K562 (cell line): ENCODE measurements around the gene CHRNB1. TPM values are rescaled to one million over a fixed set of nuclear protein-coding genes. Genes with fewer than 3 reads are reported as not detected.

Experiments
- BCL6 ChIP-seq: fragments of 250-450 bp; sonication (Bioruptor Pico); IDR thresholded peaks from 2 replicates; pipeline ENCODE4 v1.4.0; 2020
- HDAC8 ChIP-seq: fragments of 450-650 bp; IDR thresholded peaks from 2 replicates; pipeline ENCODE4 v1.6.1; 2016; ENCODE audit warnings: mild to moderate bottlenecking, missing genetic modification characterization, moderate library complexity, missing compliant biosample characterization
- HEY1 ChIP-seq: fragments of 250-450 bp; sonication (Bioruptor Pico); IDR thresholded peaks from 2 replicates; pipeline ENCODE4 v1.5.0; 2020; ENCODE audit warnings: mild to moderate bottlenecking, moderate library complexity, borderline replicate concordance
- HNRNPLL ChIP-seq: fragments of 200-400 bp; formaldehyde crosslinking; IDR thresholded peaks from 2 replicates; pipeline ENCODE4 v1.6.1; 2017; ENCODE audit warnings: low read length, low read depth, mild to moderate bottlenecking; ENCODE audit not compliant: poor library complexity, severe bottlenecking
- MAZ ChIP-seq, 2 experiments: fragments of 450-650 bp in 1 of 2; sonication (generic) in 1 of 2; formaldehyde crosslinking; IDR thresholded peaks in 1 of 2; conservative IDR thresholded peaks in 1 of 2; 2 replicates each; pipeline versions ENCODE4 v1.4.0 to v1.5.0; 2020; ENCODE audit warnings: mild to moderate bottlenecking in 1 of 2, missing genetic modification reagents in 1 of 2
- NFIC ChIP-seq: fragments of 450-650 bp; IDR thresholded peaks from 2 replicates; pipeline ENCODE4 v1.6.1; 2017; ENCODE audit warnings: mild to moderate bottlenecking, inconsistent platforms
- NONO ChIP-seq, 2 experiments: fragments of 200-400 bp in 1 of 2; fragments of 450-650 bp in 1 of 2; formaldehyde crosslinking in 1 of 2; IDR thresholded peaks; 2 replicates each; pipeline ENCODE4 v1.6.1; 2017; ENCODE audit warnings: low read depth in 2 of 2, mild to moderate bottlenecking in 2 of 2, moderate library complexity in 2 of 2, low read length in 1 of 2
- PBX2 ChIP-seq, 2 experiments: IDR thresholded peaks in 1 of 2; conservative IDR thresholded peaks in 1 of 2; 2 replicates each; pipeline ENCODE4 v1.6.1; 2016; ENCODE audit warnings: low read depth in 2 of 2, mild to moderate bottlenecking in 1 of 2, missing compliant biosample characterization in 1 of 2, missing genetic modification characterization in 1 of 2, moderate library complexity in 1 of 2
- RBBP5 ChIP-seq: fragments of 200-600 bp; sonication (generic); IDR thresholded peaks from 2 replicates; pipeline ENCODE4 v1.6.1; 2012; ENCODE audit warnings: borderline replicate concordance, mild to moderate bottlenecking, low read length, control low read depth, inconsistent platforms; ENCODE audit not compliant: insufficient read depth, poor library complexity, severe bottlenecking
- STAT5A ChIP-seq: IDR thresholded peaks from 2 replicates; pipeline ENCODE4 v1.6.1; 2012; ENCODE audit warnings: low read length, inconsistent platforms, borderline replicate concordance
- TARDBP ChIP-seq: fragments of 450-650 bp; IDR thresholded peaks from 2 replicates; pipeline ENCODE4 v1.6.1; 2016
- TFAP4 ChIP-seq: sonication (generic); formaldehyde crosslinking; IDR thresholded peaks from 2 replicates; pipeline ENCODE4 v1.8.0; 2022; ENCODE audit warnings: missing genetic modification reagents, mild to moderate bottlenecking, moderate library complexity, borderline replicate concordance
- TRIM25 ChIP-seq: fragments of 450-650 bp; IDR thresholded peaks from 2 replicates; pipeline ENCODE4 v1.7.0; 2016; ENCODE audit warnings: borderline replicate concordance
- U2AF2 ChIP-seq: fragments of 200-400 bp; formaldehyde crosslinking; optimal IDR thresholded peaks from 2 replicates; pipeline ENCODE3; 2017; ENCODE audit warnings: low read depth, mild to moderate bottlenecking, low read length
- YY1 ChIP-seq, 3 experiments: IDR thresholded peaks; 2 replicates each; pipeline ENCODE4 v1.6.1; 2011; ENCODE audit warnings: low read length in 2 of 3, mild to moderate bottlenecking in 2 of 3, moderate library complexity in 2 of 3, borderline replicate concordance in 1 of 3, control low read depth in 1 of 3, low read depth in 1 of 3; ENCODE audit not compliant: insufficient read depth in 3 of 3, insufficient replicate concordance in 2 of 3, control insufficient read depth in 1 of 3, insufficient read length in 1 of 3; ENCODE audit errors: extremely low read depth in 1 of 3
- ZNF436 ChIP-seq: fragments of 250-450, 450-650 bp; sonication (Bioruptor Pico); formaldehyde crosslinking; IDR thresholded peaks from 2 replicates; pipeline ENCODE4 v1.7.0; 2020; ENCODE audit warnings: mild to moderate bottlenecking
- polyA plus RNA-seq, 8 experiments: library from polyadenylated mRNA; depleted of rRNA in 4 of 8; stranded (reverse) in 5 of 8; unstranded in 3 of 8; fragments of >200 nt; fragmentation: Nextera tagmentation in 2 of 8; fragmentation: Illumina TruSeq in 1 of 8; extraction: Ambion mirVana in 2 of 8; extraction: Trizol in 1 of 8; gene quantifications; 2 replicates each; pipeline versions ENCODE4 v1.2.1 to v1.2.3, GENCODE V29; 2011 to 2014; ENCODE audit warnings: inconsistent platforms in 1 of 8, missing spikeins in 1 of 8
- total RNA-seq, 7 experiments: library from RNA; depleted of rRNA in 6 of 7; stranded (reverse); fragments of >200 nt in 6 of 7; fragmentation: Illumina TruSeq in 2 of 7; extraction: Trizol in 2 of 7; gene quantifications; 2 replicates each; pipeline versions ENCODE4 v1.2.1 to v1.2.3, GENCODE V29; 2011 to 2021; ENCODE audit warnings: low replicate concordance in 1 of 7

Gene CHRNB1
- total and polyA plus RNA-seq, 9 of the 15 experiments (the other 6 are each of a cell fraction or from before 2014, with no cell fraction given): 4.7 to 12.3 (median 6.8) TPM

- TF ChIP-seq TRIM25 (no peak), U2AF2 (no peak), MAZ (CRISPR knock-in tag; conservative IDR thresholded peaks at IDR 0.05 in 1 of 2, IDR thresholded peaks at IDR 0.05 in 1 of 2) (0 out of 4 replicates have a peak, but pooled peaks of 1 of the 2 experiments have one; percentile 13), TFAP4 (CRISPR knock-in tag) (peak; percentile 20; the same call in 1 of the 2 replicates), ZNF436 (CRISPR knock-in tag) (no peak), NONO (IDR thresholded peaks at IDR 0.05; ENCODE audit: low read depth in 2 of 2, low read length in 1 of 2) (no peak), YY1 (IDR thresholded peaks at IDR 0.05; ENCODE audit: borderline replicate concordance in 1 of 3, control insufficient read depth in 1 of 3, extremely low read depth in 1 of 3, insufficient read depth in 3 of 3, insufficient read length in 1 of 3, insufficient replicate concordance in 2 of 3, low read depth in 1 of 3, low read length in 2 of 3) (no peak), NFIC (peak; percentile 20; the same call in 1 of the 2 replicates), HDAC8 (no peak), TARDBP (no peak), BCL6 (CRISPR knock-in tag) (no peak), PBX2 (CRISPR knock-in tag; IDR thresholded peaks at IDR 0.05; ENCODE audit: low read depth) (no peak), PBX2 (tag; conservative IDR thresholded peaks at IDR 0.05; ENCODE audit: low read depth) (no peak), HEY1 (no peak), STAT5A (no peak), HNRNPLL (no peak), RBBP5 (peak; percentile 37)
Observed at GRCh38 chr17:7478276-7479212, 33.7 kb downstream of the CHRNB1 start (continued).
